ENCODE results near the gene FAM114A1. TPM values are rescaled to one million over a fixed set of nuclear protein-coding genes. Genes with fewer than 3 reads are reported as not detected.

FAM114A1 gene
- total RNA-seq, 2 experiments from 2014 or later: not detected

DNA sequence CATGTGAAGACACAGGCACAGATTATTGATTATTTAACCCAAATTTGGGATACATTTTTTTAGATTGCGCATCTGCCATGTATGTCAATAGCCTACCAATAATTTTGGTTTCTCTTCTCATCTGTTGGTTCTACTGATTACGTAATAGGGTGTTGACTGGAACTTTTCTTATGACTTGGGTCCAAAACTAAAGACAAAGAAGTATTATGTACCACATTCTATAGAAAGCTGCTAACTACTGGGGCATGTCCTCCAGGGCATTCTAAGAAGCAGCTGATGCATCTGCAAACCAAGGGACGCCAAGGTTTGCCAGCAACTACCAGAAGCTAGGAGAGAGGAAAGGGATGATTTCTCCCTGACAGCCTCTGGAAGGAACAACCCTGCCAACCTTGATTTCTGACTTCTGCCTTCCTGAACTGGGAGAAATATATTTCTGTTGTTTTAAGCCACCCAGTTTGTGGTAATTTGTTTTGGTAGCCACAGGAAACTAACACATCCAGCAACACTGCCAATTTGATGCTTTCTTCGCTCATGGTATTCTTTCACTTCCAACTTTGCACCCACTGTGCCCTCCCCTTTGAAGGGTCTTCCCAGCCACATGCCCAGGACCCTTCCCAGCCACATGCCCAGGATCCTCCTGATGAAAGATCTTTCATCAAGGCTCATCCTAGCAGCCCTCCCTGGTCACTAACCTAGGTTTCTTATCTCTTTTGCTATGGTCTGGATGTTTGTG, 47.1 kb upstream of the FAM114A1 start:
- Mint-ChIP-seq H3K27ac (no peak overlapping the region), H3K4me3 (no peak overlapping the region), H3K4me1 (ENCODE audit: low read depth) (peaks cover 9% of the 10 kb centered on the region), H3K36me3 (ENCODE audit: low read depth) (no peaks in the 10 kb centered on the region), H3K9me3 (peaks cover 7% of the 10 kb centered on the region), H3K27me3 (no peaks in the 10 kb centered on the region)
- peaks cover 7% of the 10 kb centered on the region in 2 experiments for H3K9me3 ChIP-seq (ENCODE audit: control insufficient read depth in 1 of 2, insufficient read depth in 1 of 2, low read length in 2 of 2)
- no peak for ATAC-seq (ENCODE audit: poor library complexity)
- no peaks in the 10 kb centered on the region for H3K4me1 ChIP-seq (ENCODE audit: insufficient read depth, low read length)
- H3K4me3 ChIP-seq (ENCODE audit: low read length): no peak overlapping the region
- H3K27ac ChIP-seq (ENCODE audit: low read depth in 1 of 2, low read length in 2 of 2): no peak overlapping the region
- H3K36me3 ChIP-seq (ENCODE audit: insufficient read depth, low read length): no peaks in the 10 kb centered on the region
- ChIA-PET CTCF (interaction anchor here (1.1 kb wide), 1 partner anchor 16 kb away, joined by 3 read pairs; the partner anchor contains the start of gene TLR1), POLR2A (no interaction called here)
- intact Hi-C loops (cut with DNase I, micrococcal nuclease): no loop called here
- no peak for DNase-seq
- TF ChIP-seq, protein P1, sequence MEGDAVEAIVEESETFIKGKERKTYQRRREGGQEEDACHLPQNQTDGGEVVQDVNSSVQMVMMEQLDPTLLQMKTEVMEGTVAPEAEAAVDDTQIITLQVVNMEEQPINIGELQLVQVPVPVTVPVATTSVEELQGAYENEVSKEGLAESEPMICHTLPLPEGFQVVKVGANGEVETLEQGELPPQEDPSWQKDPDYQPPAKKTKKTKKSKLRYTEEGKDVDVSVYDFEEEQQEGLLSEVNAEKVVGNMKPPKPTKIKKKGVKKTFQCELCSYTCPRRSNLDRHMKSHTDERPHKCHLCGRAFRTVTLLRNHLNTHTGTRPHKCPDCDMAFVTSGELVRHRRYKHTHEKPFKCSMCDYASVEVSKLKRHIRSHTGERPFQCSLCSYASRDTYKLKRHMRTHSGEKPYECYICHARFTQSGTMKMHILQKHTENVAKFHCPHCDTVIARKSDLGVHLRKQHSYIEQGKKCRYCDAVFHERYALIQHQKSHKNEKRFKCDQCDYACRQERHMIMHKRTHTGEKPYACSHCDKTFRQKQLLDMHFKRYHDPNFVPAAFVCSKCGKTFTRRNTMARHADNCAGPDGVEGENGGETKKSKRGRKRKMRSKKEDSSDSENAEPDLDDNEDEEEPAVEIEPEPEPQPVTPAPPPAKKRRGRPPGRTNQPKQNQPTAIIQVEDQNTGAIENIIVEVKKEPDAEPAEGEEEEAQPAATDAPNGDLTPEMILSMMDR (IDR thresholded peaks at IDR 0.05): no peak
- H3K27me3 ChIP-seq (ENCODE audit: control insufficient read depth in 1 of 2, insufficient read depth in 2 of 2, low read length in 2 of 2): no peaks in the 10 kb centered on the region

DNA sequence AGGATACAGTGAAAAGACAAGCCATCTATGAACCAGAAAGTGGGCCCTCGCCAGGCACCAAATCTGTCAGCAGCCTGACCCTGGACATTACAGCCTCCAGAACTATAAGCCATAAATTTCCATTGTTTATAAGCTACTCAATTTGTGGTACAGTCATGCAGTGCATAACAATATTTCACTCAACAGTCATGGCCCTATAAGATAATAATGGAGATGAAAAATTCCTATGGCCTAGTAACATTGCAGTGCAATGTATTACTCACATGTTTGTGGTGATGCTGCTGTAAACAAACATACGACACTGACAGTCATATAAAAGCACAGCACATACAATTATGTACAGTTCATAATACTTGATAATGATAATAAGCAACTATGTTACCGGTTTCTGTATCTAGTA, 45.9 kb upstream of the FAM114A1 start:
- no peak overlapping the region for H3K27ac ChIP-seq (ENCODE audit: low read depth in 1 of 2, low read length in 2 of 2)
- ChIA-PET CTCF (interaction anchor here (1.3 kb wide), 1 partner anchor 39 kb away, joined by 3 read pairs; the partner anchor contains the start of gene TLR10), POLR2A (interaction anchor here (1.0 kb wide), 1 partner anchor 18 kb away, joined by 3 read pairs; the partner anchor contains the start of gene TLR1)
- TF ChIP-seq, protein P1 (IDR thresholded peaks at IDR 0.05): no peak
- H3K36me3 ChIP-seq (ENCODE audit: insufficient read depth, low read length): no peaks in the 10 kb centered on the region
- no peaks in the 10 kb centered on the region for H3K4me1 ChIP-seq (ENCODE audit: insufficient read depth, low read length)
- Mint-ChIP-seq H3K9me3 (peaks cover 7% of the 10 kb centered on the region), H3K27ac (no peak overlapping the region), H3K36me3 (ENCODE audit: low read depth) (no peaks in the 10 kb centered on the region), H3K27me3 (no peaks in the 10 kb centered on the region), H3K4me3 (no peak overlapping the region), H3K4me1 (ENCODE audit: low read depth) (peaks cover 9% of the 10 kb centered on the region)
- intact Hi-C loops (cut with DNase I, micrococcal nuclease): no loop called here
- no peak overlapping the region for H3K4me3 ChIP-seq (ENCODE audit: low read length)
- DNase-seq (no peak), ATAC-seq (ENCODE audit: poor library complexity) (no peak)
- H3K27me3 ChIP-seq (ENCODE audit: control insufficient read depth in 1 of 2, insufficient read depth in 2 of 2, low read length in 2 of 2): no peaks in the 10 kb centered on the region
- H3K9me3 ChIP-seq (ENCODE audit: control insufficient read depth in 1 of 2, insufficient read depth in 1 of 2, low read length in 2 of 2): peaks cover 5 to 7% of the 10 kb centered on the region in 2 experiments

DNA sequence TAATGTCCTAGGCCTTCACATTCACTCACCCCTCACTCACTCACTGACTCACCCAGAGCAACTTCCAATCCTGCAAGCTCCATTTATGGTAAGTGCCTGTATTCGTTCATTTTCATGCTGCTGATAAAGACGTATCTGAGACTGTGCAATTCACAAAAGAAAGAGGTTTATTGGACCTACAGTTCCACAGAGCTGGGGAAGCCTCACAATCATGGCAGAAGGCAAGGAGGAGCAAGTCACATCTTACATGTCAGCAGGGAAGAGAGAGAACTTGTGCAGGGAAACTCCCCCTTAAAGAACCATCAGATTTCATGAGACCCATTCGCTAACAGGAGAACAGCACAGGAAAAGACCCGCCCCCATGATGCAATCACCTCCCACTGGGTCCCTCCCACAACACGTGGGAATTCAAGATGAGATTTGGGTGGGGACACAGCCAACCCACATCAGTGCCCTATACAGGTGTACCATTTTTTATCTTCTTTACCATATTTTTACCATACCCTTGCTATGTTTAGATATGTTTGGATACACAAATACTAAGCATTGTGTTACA, 44.8 kb upstream of the FAM114A1 start:
- H3K9me3 Mint-ChIP-seq: peaks cover 7% of the 10 kb centered on the region
- ChIA-PET CTCF (interaction anchor here (1.3 kb wide), 1 partner anchor 40 kb away, joined by 3 read pairs; the partner anchor contains the start of gene TLR10), POLR2A (interaction anchor here (1.0 kb wide), 1 partner anchor 19 kb away, joined by 3 read pairs; the partner anchor contains the start of gene TLR1)
- no peak overlapping the region for H3K4me3 Mint-ChIP-seq
- intact Hi-C loops (cut with DNase I, micrococcal nuclease): no loop called here
- no peaks in the 10 kb centered on the region for H3K36me3 Mint-ChIP-seq (ENCODE audit: low read depth)
- no peaks in the 10 kb centered on the region for H3K27me3 ChIP-seq (ENCODE audit: control insufficient read depth in 1 of 2, insufficient read depth in 2 of 2, low read length in 2 of 2)
- ATAC-seq (ENCODE audit: poor library complexity): no peak
- no peak overlapping the region for H3K27ac ChIP-seq (ENCODE audit: low read depth in 1 of 2, low read length in 2 of 2)
- peaks cover 5 to 7% of the 10 kb centered on the region in 2 experiments for H3K9me3 ChIP-seq (ENCODE audit: control insufficient read depth in 1 of 2, insufficient read depth in 1 of 2, low read length in 2 of 2)
- no peaks in the 10 kb centered on the region for H3K4me1 ChIP-seq (ENCODE audit: insufficient read depth, low read length)
- no peak overlapping the region for H3K27ac Mint-ChIP-seq
- no peak for DNase-seq
- TF ChIP-seq, protein P1 (IDR thresholded peaks at IDR 0.05): no peak
- H3K27me3 Mint-ChIP-seq: no peaks in the 10 kb centered on the region
- no peaks in the 10 kb centered on the region for H3K36me3 ChIP-seq (ENCODE audit: insufficient read depth, low read length)
- H3K4me1 Mint-ChIP-seq (ENCODE audit: low read depth): peaks cover 9% of the 10 kb centered on the region
- no peak overlapping the region for H3K4me3 ChIP-seq (ENCODE audit: low read length)

Measured in CD4-positive, alpha-beta T cell (primary cell).